Endothelial cell of umbilical vein (primary cell): Measurements from ENCODE around the gene ZFYVE28. TPM values are rescaled to one million over a fixed set of nuclear protein-coding genes. Genes with fewer than 3 reads are reported as not detected.

Experiments used
- BruUV-seq: library from RNA; stranded (reverse); fragments of 400-500 nt; replicated peaks from 2 replicates; lab custom pipeline; 2021; lab: Mats Ljungman, UMichigan
- CTCF ChIA-PET: fragments of 300-600, 350-600 bp; sonication (Branson Sonifier 250); formaldehyde crosslinking; loops from one replicate; lab custom pipeline; 2021; ENCODE audit warnings: antibody characterized with exemption, inconsistent platforms; lab: Charles Lee
- POLR2A ChIA-PET: fragments of 300-600, 350-600 bp; sonication (Branson Sonifier 250); formaldehyde crosslinking; loops from one replicate; lab custom pipeline; 2021; ENCODE audit warnings: antibody characterized with exemption, inconsistent platforms; lab: Charles Lee
- DNase-seq: peaks from one replicate; pipeline ENCODE4 v3.0.0-alpha.2; 2011; ENCODE audit warnings: low read depth, low spot score
- FAIRE-seq: peaks from 2 replicates; lab custom pipeline; 2011; peaks lifted over from hg19 to GRCh38; lab: Jason Lieb, UNC
- H2AFZ ChIP-seq: 2 replicates; pipeline ENCODE4 v1.6.0; 2012; ENCODE audit warnings: low read depth, low read length, control low read depth, inconsistent platforms
- H3K27ac ChIP-seq: 2 replicates; pipeline ENCODE4 v1.5.1; 2011; ENCODE audit warnings: low read depth, mild to moderate bottlenecking, control low read depth, low read length, moderate library complexity; ENCODE audit not compliant: insufficient read depth
- H3K27me3 ChIP-seq, 2 experiments: 2 replicates each; pipeline versions ENCODE4 v1.6.0 to v1.6.1; 2011; ENCODE audit warnings: low read length in 2 of 2, mixed read lengths in 1 of 2; ENCODE audit not compliant: control insufficient read depth in 2 of 2, insufficient read depth in 2 of 2
- H3K36me3 ChIP-seq, 2 experiments: 2 replicates in 1 of 2; 3 replicates in 1 of 2; pipeline ENCODE4 v1.5.1; 2011; ENCODE audit warnings: low read length in 2 of 2, mild to moderate bottlenecking in 1 of 2, moderate library complexity in 1 of 2; ENCODE audit not compliant: control insufficient read depth in 2 of 2, insufficient read depth in 2 of 2; ENCODE audit errors: extremely low read depth in 1 of 2
- H3K4me1 ChIP-seq: 3 replicates; pipeline ENCODE4 v1.5.1; 2011; ENCODE audit warnings: mild to moderate bottlenecking, low read length; ENCODE audit not compliant: control insufficient read depth, insufficient read depth; ENCODE audit errors: extremely low read depth
- H3K4me2 ChIP-seq: 2 replicates; pipeline ENCODE4 v1.6.1; 2011; ENCODE audit warnings: low read length, control low read depth, mixed read lengths; ENCODE audit not compliant: insufficient read depth
- H3K4me3 ChIP-seq, 3 experiments: fragments of 200-600 bp in 1 of 3; sonication (generic), shearing (Covaris generic) in 1 of 3; replicated peaks in 1 of 3; 2 replicates each; pipeline ENCODE4 v1.5.1; 2011 to 2016; ENCODE audit warnings: control low read depth in 3 of 3, low read length in 3 of 3, mild to moderate bottlenecking in 2 of 3, inconsistent platforms in 1 of 3, low read depth in 1 of 3, moderate library complexity in 1 of 3; ENCODE audit not compliant: insufficient read depth in 1 of 3
- H3K79me2 ChIP-seq: 2 replicates; pipeline ENCODE4 v1.6.0; 2012; ENCODE audit warnings: low read length, inconsistent platforms; ENCODE audit not compliant: control insufficient read depth, insufficient read depth
- H3K9ac ChIP-seq: replicated peaks from 2 replicates; pipeline ENCODE3; 2011; ENCODE audit warnings: low read length, control low read depth; ENCODE audit not compliant: insufficient read depth; ENCODE audit errors: extremely low read depth
- H3K9me1 ChIP-seq: replicated peaks from 3 replicates; pipeline ENCODE4 v1.6.0; 2011; ENCODE audit warnings: mild to moderate bottlenecking, low read length; ENCODE audit not compliant: control insufficient read depth, insufficient read depth; ENCODE audit errors: extremely low read depth
- H3K9me3 ChIP-seq: replicated peaks from 2 replicates; pipeline ENCODE4 v1.5.1; 2012; ENCODE audit warnings: low read length, inconsistent platforms; ENCODE audit not compliant: control insufficient read depth, insufficient read depth
- H4K20me1 ChIP-seq: replicated peaks from 2 replicates; pipeline ENCODE3; 2011; ENCODE audit warnings: mild to moderate bottlenecking, low read length; ENCODE audit not compliant: control insufficient read depth, insufficient read depth; ENCODE audit errors: extremely low read depth
- EZH2 ChIP-seq: IDR thresholded peaks from 2 replicates; pipeline ENCODE4 v1.6.1; 2012; ENCODE audit warnings: borderline replicate concordance, low read depth, mild to moderate bottlenecking, moderate library complexity, low read length, inconsistent platforms; ENCODE audit not compliant: severe bottlenecking
- FOS ChIP-seq: IDR thresholded peaks from 2 replicates; pipeline ENCODE4 v1.6.1; 2011; ENCODE audit warnings: mild to moderate bottlenecking, low read length, moderate library complexity, borderline replicate concordance; ENCODE audit not compliant: insufficient read depth
- GATA2 ChIP-seq: IDR thresholded peaks from 2 replicates; pipeline ENCODE4 v1.7.0; 2011; ENCODE audit warnings: low read depth, mild to moderate bottlenecking, moderate library complexity, mixed read lengths, low read length; ENCODE audit not compliant: insufficient read length, insufficient read depth
- JUN ChIP-seq: IDR thresholded peaks from 2 replicates; pipeline ENCODE4 v1.6.1; 2011; ENCODE audit warnings: borderline replicate concordance, low read depth; ENCODE audit not compliant: insufficient read length, insufficient read depth
- MYC ChIP-seq: IDR thresholded peaks from one replicate; pipeline ENCODE4 v1.6.1; 2011; ENCODE audit warnings: mild to moderate bottlenecking, low read depth, low read length
- POLR2A ChIP-seq: IDR thresholded peaks from 2 replicates; pipeline ENCODE4 v1.6.1; 2012; ENCODE audit warnings: low read depth, mild to moderate bottlenecking, control low read depth, low read length
- POLR2AphosphoS5 ChIP-seq: IDR thresholded peaks from 2 replicates; pipeline ENCODE4 v1.6.1; 2012; ENCODE audit warnings: low read depth, mild to moderate bottlenecking, control low read depth, low read length, moderate library complexity; ENCODE audit not compliant: insufficient read depth
- dilution Hi-C: fragments of 300-500 bp; cut with MboI; formaldehyde crosslinking; loops from one replicate; pipeline ENCODE4 v1.15.0; 2019; ENCODE audit warnings: low sequenced_read_pairs; ENCODE audit not compliant: extremely low pct_ligation_motif_present
- intact Hi-C: fragments of 100-400 bp; cut with micrococcal nuclease; formaldehyde crosslinking; loops from one replicate; pipeline ENCODE4 v1.10.0; 2022
- polyA plus RNA-seq, 4 experiments: library from polyadenylated mRNA; depleted of rRNA in 3 of 4; stranded (reverse) in 3 of 4; unstranded in 1 of 4; fragments of >200 nt; gene quantifications; 2 replicates each; pipeline versions ENCODE4 v1.2.1 to v1.2.3, GENCODE V29; 2011 to 2012; ENCODE audit warnings: missing spikeins in 1 of 4
- total RNA-seq: library from RNA; stranded (reverse); gene quantifications from 2 replicates; pipeline ENCODE4 v1.2.3, GENCODE V29; 2021
- TF ChIP-seq, protein P1 (sequence below): IDR thresholded peaks from 2 replicates; pipeline ENCODE4 v1.6.1; 2011; ENCODE audit not compliant: insufficient read depth, insufficient read length
- TF ChIP-seq, protein P2 (sequence below), 2 donors: IDR thresholded peaks; 1 replicate in 1 of 2; 2 replicates in 1 of 2; pipeline ENCODE4 v1.5.1; 2011; ENCODE audit warnings: low read length in 2 of 2, mild to moderate bottlenecking in 2 of 2, moderate library complexity in 2 of 2, control low read depth in 1 of 2, inconsistent platforms in 1 of 2, low read depth in 1 of 2; ENCODE audit not compliant: insufficient read depth in 1 of 2; ENCODE audit errors: extremely low read depth in 1 of 2

Gene ZFYVE28
- total and polyA plus RNA-seq, 2 donors (not counting 3 experiments of a cell fraction or from before 2014, with no cell fraction given) = 5.8 to 7.1 TPM

DNA sequence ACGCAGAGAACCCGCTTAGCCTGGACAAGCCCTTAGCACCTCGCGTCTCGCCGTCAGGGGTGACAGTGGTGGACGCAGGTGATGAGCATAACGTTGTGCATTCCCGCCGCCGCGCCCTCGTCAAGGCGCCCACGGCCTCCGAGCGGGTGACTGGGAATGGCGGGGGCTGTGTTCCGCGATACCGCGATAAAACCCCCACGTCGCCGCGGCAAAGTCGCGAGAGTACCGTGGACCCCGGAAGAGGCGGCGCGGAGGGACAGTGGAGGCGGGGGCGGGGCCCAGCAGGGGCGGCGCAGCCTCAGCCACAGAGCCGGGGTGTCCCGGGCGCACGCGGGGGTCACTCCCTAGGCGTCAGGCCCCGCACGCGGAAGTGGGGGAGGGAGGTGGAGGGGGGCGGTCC, 53.8 kb downstream of the ZFYVE28 start:
- Histone ChIP-seq H4K20me1 (no peaks in the 10 kb centered on the region), H3K4me3 (peak overlapping the region in 1 of 3 experiments; percentile 39), H3K27me3 (no peaks in the 10 kb centered on the region), H3K36me3 (no peaks in the 10 kb centered on the region), H3K27ac (no peak overlapping the region), H3K9me1 (no peaks in the 10 kb centered on the region), H3K79me2 (no peaks in the 10 kb centered on the region), H3K9ac (no peak overlapping the region), H3K9me3 (no peaks in the 10 kb centered on the region), H3K4me1 (no peaks in the 10 kb centered on the region), H2AFZ (peak overlapping the region; percentile 83), H3K4me2 (no peak overlapping the region)
- DNase-seq (no peak), FAIRE-seq (no peak)
- ChIA-PET POLR2A (no interaction called here), CTCF (no interaction called here)
- intact Hi-C loops = no loop called here
- TF ChIP-seq MYC = no peak
- no peak for TF ChIP-seq FOS
- no peak for TF ChIP-seq POLR2AphosphoS5
- TF ChIP-seq, protein P1, sequence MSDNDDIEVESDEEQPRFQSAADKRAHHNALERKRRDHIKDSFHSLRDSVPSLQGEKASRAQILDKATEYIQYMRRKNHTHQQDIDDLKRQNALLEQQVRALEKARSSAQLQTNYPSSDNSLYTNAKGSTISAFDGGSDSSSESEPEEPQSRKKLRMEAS = no peak
- TF ChIP-seq GATA2 = no peak
- no peak for TF ChIP-seq POLR2A
- TF ChIP-seq, protein P2, sequence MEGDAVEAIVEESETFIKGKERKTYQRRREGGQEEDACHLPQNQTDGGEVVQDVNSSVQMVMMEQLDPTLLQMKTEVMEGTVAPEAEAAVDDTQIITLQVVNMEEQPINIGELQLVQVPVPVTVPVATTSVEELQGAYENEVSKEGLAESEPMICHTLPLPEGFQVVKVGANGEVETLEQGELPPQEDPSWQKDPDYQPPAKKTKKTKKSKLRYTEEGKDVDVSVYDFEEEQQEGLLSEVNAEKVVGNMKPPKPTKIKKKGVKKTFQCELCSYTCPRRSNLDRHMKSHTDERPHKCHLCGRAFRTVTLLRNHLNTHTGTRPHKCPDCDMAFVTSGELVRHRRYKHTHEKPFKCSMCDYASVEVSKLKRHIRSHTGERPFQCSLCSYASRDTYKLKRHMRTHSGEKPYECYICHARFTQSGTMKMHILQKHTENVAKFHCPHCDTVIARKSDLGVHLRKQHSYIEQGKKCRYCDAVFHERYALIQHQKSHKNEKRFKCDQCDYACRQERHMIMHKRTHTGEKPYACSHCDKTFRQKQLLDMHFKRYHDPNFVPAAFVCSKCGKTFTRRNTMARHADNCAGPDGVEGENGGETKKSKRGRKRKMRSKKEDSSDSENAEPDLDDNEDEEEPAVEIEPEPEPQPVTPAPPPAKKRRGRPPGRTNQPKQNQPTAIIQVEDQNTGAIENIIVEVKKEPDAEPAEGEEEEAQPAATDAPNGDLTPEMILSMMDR (IDR thresholded peaks at IDR 0.05; ENCODE audit: extremely low read depth in 1 of 2, insufficient read depth in 1 of 2, low read depth in 1 of 2, low read length in 2 of 2) = no peak
- TF ChIP-seq JUN = no peak
- TF ChIP-seq EZH2 = no peak
- dilution Hi-C loops = no loop called here
- BruUV-seq = no TSS peak
